Esophagus squamous epithelium (tissue), 5 donors: Measurements from ENCODE around the gene SRBD1. TPM values are rescaled to one million over a fixed set of nuclear protein-coding genes. Genes with fewer than 3 reads are reported as not detected.

Source experiments
- DNase-seq: peaks from one replicate; lab custom pipeline; 2025; lab: John Stamatoyannopoulos, UW
- H3K27ac ChIP-seq, 4 donors: fragments of 200-600 bp; sonication (generic); one replicate each; pipeline ENCODE4 v1.5.1; 2016 to 2019; ENCODE audit warnings: mild to moderate bottlenecking in 1 of 4
- H3K27me3 ChIP-seq, 4 donors: fragments of 200-600 bp; sonication (generic); 1 replicate in 3 of 4; 2 replicates in 1 of 4; pipeline versions ENCODE4 v1.5.1 to v1.6.0; 2017 to 2021; ENCODE audit warnings: antibody characterized with exemption in 1 of 4
- H3K36me3 ChIP-seq, 3 donors: fragments of 200-600 bp; sonication (generic); one replicate each; pipeline ENCODE4 v1.5.1; 2016 to 2019
- H3K4me1 ChIP-seq, 3 donors: fragments of 200-600 bp; sonication (generic); one replicate each; pipeline ENCODE4 v1.5.1; 2017 to 2019
- H3K4me3 ChIP-seq, 4 donors: fragments of 200-600 bp; sonication (generic); 1 replicate in 3 of 4; 2 replicates in 1 of 4; pipeline ENCODE4 v1.5.1; 2016 to 2019; ENCODE audit warnings: mild to moderate bottlenecking in 2 of 4, moderate library complexity in 1 of 4
- H3K9me3 ChIP-seq, 3 donors: fragments of 200-600 bp; sonication (generic); one replicate each; pipeline ENCODE4 v1.5.1; 2016 to 2019
- POLR2A ChIP-seq, 4 donors: fragments of 450-650 bp; IDR thresholded peaks; one replicate each; pipeline ENCODE4 v1.6.1; 2017; ENCODE audit warnings: antibody characterized with exemption in 4 of 4, mild to moderate bottlenecking in 4 of 4, moderate library complexity in 3 of 4
- WGBS, 2 donors: methylation state at CpG; one replicate each; pipeline ENCODE4 v1.1.5; 2018; 5-methylcytosine and 5-hydroxymethylcytosine counted together
- intact Hi-C: fragments of 100-400 bp; cut with DNase I; formaldehyde crosslinking; loops from one replicate; pipeline ENCODE4 v1.15.0; 2022
- total RNA-seq, 4 donors: library from RNA; depleted of rRNA; stranded (reverse); fragments of >200 nt; gene quantifications; one replicate each; pipeline ENCODE4 v1.1.0, GENCODE V29; 2016
- TF ChIP-seq, protein P1 (sequence below), 6 experiments: fragments of 450-650 bp in 4 of 6; fragments of 200-600 bp in 2 of 6; sonication (generic) in 2 of 6; IDR thresholded peaks; one replicate each; pipeline ENCODE4 v1.5.1; 2016 to 2019; ENCODE audit warnings: antibody characterized with exemption in 6 of 6, mild to moderate bottlenecking in 4 of 6, moderate library complexity in 4 of 6
- donor health status: DM: yes; HTN: yes; CAD: no.

SRBD1 gene
- total RNA-seq, 4 donors from 2014 or later: 5.0 to 21.6 (median 13.1) TPM

DNA sequence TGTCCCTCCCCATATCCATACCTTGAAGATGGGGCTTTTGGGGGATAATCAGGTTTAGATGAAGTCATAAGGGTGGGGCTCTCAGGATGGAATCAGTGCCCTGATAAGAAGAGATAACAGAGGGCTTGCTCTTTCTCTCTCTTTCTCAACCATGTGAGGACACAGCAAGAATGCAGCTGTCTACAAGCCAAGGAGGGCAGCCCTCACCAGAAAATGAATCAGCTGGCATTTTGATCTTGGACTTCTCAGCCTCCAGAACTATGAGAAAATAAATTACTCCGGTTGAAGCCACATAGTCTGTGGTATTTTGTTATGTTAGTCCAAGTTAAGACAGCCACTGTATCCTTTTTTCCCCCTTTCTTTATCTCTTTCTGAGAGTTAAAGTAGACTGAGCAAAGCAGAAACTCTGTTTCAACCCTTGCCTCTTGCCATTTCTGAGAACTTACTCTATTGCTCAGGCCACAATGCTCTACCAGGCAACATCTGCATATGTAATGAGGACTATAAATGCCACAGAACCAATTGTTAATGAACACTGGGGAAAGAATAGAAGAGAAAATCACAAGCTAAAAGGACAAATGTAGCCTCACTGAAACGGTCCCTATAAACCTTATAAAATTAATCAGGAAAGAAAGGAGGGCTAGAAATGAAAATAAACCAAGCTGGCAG lies 56.9 kb downstream of the SRBD1 start:
- no peak overlapping the region for H3K27ac ChIP-seq
- no peaks in the 10 kb centered on the region for H3K27me3 ChIP-seq
- TF ChIP-seq POLR2A (IDR thresholded peaks at IDR 0.05): no peak
- TF ChIP-seq, protein P1, sequence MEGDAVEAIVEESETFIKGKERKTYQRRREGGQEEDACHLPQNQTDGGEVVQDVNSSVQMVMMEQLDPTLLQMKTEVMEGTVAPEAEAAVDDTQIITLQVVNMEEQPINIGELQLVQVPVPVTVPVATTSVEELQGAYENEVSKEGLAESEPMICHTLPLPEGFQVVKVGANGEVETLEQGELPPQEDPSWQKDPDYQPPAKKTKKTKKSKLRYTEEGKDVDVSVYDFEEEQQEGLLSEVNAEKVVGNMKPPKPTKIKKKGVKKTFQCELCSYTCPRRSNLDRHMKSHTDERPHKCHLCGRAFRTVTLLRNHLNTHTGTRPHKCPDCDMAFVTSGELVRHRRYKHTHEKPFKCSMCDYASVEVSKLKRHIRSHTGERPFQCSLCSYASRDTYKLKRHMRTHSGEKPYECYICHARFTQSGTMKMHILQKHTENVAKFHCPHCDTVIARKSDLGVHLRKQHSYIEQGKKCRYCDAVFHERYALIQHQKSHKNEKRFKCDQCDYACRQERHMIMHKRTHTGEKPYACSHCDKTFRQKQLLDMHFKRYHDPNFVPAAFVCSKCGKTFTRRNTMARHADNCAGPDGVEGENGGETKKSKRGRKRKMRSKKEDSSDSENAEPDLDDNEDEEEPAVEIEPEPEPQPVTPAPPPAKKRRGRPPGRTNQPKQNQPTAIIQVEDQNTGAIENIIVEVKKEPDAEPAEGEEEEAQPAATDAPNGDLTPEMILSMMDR (IDR thresholded peaks at IDR 0.05): no peak
- intact Hi-C loops: no loop called here
- H3K4me3 ChIP-seq: no peak overlapping the region
- no peak for DNase-seq
- peaks cover 0 to 42% (median 0%) of the 10 kb centered on the region in 3 donors for H3K36me3 ChIP-seq
- no peaks in the 10 kb centered on the region for H3K9me3 ChIP-seq
- no peaks in the 10 kb centered on the region for H3K4me1 ChIP-seq
- WGBS, 2 donors: 37 to 65% methylated on average over 2 of the region's 2 CpGs

DNA sequence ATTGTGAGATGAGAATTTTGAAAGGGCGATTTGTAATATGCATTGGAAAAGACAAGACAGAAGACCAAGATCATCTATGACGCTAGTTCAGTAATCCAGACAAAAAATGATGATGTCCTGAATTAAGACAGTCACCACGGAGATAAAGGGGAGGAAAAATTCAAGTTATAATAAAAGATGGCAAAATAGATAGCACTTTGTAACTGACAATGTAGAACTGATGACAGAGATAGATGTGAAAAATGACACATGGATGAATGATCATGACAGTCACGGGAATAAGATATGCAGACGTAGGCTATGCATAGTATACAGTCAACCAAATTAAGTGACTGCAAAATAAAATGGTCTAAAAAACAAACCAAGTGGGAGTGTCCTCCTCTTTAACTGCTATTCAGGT lies 59.2 kb downstream of the SRBD1 start:
- DNase-seq: no peak
- no peak overlapping the region for H3K27ac ChIP-seq
- WGBS, 2 donors: 78 to 84% methylated on average over 5 of the region's 5 CpGs
- intact Hi-C loops: no loop called here
- H3K4me1 ChIP-seq: no peaks in the 10 kb centered on the region
- no peaks in the 10 kb centered on the region for H3K9me3 ChIP-seq
- H3K36me3 ChIP-seq: peaks cover 0 to 49% (median 0%) of the 10 kb centered on the region in 3 donors
- H3K4me3 ChIP-seq: no peak overlapping the region
- TF ChIP-seq, protein P1 (IDR thresholded peaks at IDR 0.05): no peak
- no peak for TF ChIP-seq POLR2A (IDR thresholded peaks at IDR 0.05)
- H3K27me3 ChIP-seq: no peaks in the 10 kb centered on the region

DNA sequence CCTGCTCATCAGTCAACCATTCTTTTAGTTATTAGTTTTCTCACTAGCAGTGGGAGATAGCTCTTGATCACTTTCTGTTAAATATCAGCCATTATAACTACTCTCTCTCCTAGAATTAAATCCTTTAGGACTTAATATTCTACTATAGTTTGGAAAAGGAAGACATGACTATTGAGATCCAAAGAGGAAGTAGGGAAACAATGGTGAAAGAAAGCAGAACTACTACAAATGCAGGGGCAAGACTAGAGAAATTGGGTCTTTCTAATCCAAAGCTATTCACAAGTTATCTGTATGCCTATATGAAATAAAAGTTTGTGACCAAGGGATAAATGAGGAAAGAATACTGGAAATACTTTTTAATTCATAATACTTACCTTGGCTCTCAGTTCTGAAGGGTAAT lies 65.1 kb downstream of the SRBD1 start:
- TF ChIP-seq, protein P1 (IDR thresholded peaks at IDR 0.05): no peak
- no peak for TF ChIP-seq POLR2A (IDR thresholded peaks at IDR 0.05)
- peaks cover 0 to 14% (median 0%) of the 10 kb centered on the region in 3 donors for H3K9me3 ChIP-seq
- H3K4me3 ChIP-seq: no peak overlapping the region
- no peaks in the 10 kb centered on the region for H3K27me3 ChIP-seq
- H3K4me1 ChIP-seq: no peaks in the 10 kb centered on the region
- no peak for DNase-seq
- intact Hi-C loops: no loop called here
- H3K27ac ChIP-seq: no peak overlapping the region
- H3K36me3 ChIP-seq: peaks cover 7 to 64% (median 11%) of the 10 kb centered on the region in 3 donors

DNA sequence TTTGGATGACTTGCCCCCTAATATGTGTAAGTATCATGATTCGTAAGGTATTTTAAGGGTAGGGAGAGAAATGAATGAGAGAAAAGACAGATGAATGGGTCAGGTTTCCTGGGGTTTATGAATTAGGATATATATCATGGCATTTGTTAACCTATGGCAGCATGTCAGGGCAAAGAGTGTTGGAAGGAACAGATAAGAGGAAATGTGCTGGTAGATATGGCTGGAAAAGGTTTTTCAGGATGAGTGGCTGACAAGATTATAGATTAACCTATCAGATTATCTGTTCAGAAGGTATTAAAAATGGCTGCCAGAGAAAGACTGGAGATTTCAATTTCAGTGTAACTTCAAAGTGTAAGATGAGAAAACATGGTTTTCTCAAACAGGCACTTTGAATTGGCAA lies 67.8 kb downstream of the SRBD1 start:
- Histone ChIP-seq H3K9me3 (peaks cover 0 to 15% (median 0%) of the 10 kb centered on the region in 3 donors), H3K36me3 (peaks cover 7 to 67% (median 11%) of the 10 kb centered on the region in 3 donors), H3K27me3 (no peaks in the 10 kb centered on the region), H3K27ac (no peak overlapping the region), H3K4me1 (no peaks in the 10 kb centered on the region), H3K4me3 (no peak overlapping the region)
- no peak for DNase-seq
- intact Hi-C loops: no loop called here
- WGBS, 2 donors: 95 to 100% methylated on average over 1 of the region's 1 CpG
- no peak for TF ChIP-seq POLR2A (IDR thresholded peaks at IDR 0.05)
- TF ChIP-seq, protein P1 (IDR thresholded peaks at IDR 0.05): no peak

DNA sequence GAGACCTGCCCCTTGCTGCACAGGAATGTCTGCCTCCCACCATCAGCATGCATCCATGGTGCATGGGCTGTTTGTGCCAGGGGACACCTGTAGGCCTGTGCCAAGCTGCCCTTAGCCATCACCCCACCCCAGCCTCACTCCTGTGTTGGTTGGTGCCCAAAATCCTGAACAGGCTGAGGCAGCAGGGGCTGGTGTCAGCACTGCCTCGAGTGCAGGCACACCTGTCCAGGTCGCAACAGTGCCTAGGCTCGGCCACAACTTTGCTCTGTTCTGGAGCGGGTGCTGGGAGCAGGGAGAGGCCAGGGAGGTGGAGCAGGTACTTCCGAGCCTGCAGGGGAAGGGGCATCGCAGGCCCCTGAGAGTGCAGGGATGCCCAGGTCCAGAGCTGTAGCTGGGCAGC lies 69.1 kb downstream of the SRBD1 start:
- H3K4me1 ChIP-seq: no peaks in the 10 kb centered on the region
- peaks cover 0 to 15% (median 0%) of the 10 kb centered on the region in 3 donors for H3K9me3 ChIP-seq
- intact Hi-C loops: no loop called here
- DNase-seq: no peak
- H3K4me3 ChIP-seq: no peak overlapping the region
- peaks cover 7 to 63% (median 11%) of the 10 kb centered on the region in 3 donors for H3K36me3 ChIP-seq
- H3K27me3 ChIP-seq: no peaks in the 10 kb centered on the region
- no peak overlapping the region for H3K27ac ChIP-seq
- 93 to 100% methylated on average over 3 of the region's 6 CpGs for WGBS, 2 donors
- TF ChIP-seq POLR2A (IDR thresholded peaks at IDR 0.05): no peak
- TF ChIP-seq, protein P1 (IDR thresholded peaks at IDR 0.05): no peak
